ENCODE data around the gene TIRAP. TPM values are rescaled to one million over a fixed set of nuclear protein-coding genes. Genes with fewer than 3 reads are reported as not detected.

Gene TIRAP
- total RNA-seq, 3 donors from 2014 or later = 18.5 to 24.8 (median 21.5) TPM

DNA sequence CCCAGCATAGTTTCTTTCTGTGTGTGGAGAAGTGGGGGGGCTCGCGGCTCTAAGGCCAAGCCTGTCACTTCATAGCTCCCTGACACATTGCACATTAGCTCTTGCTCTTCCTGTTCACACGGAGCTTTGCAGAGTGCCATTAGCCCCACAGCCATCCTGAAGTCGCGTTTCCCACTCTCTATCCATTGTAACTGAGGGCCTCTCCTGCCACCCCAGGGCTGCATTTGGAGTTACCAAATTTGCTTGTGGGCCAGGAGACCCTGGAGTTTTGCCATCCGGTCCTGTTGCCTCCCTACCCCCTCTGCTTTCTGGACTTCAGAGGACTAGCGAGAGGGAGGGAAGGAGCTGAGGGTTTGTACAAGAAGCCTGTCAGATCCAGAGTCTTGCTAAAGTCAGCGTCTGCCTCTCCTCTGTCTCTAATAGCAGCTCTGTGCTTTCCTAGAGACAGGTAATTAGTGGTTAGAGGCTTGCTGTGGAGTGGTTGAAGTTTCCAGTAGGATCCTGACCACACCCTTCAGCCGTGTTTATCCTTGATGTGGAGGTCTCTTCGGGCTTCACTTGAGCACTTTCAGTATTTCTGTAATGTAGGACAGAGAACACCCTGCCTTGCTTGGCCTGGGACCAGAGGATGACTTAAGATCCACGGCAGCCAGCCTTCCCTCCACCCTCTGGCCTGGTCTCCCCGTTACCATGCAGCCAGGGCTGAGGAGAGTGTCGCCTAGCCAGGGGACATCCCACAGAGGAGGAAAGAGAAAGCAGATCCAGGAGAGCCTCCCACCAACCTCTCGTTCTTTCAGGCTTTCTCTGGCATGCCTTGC lies 35.1 kb downstream of the TIRAP start:
- intact Hi-C loops (cut with DNase I, micrococcal nuclease) = loop anchor here in 1 of 2 donors (10.0 kb wide), 1 partner anchor 157 kb away; no protein-coding TSS in a partner anchor

GRCh38 chr11:126318574-126319373 lies 35.9 kb downstream of the TIRAP start:
- H3K4me3 ChIP-seq = no peak overlapping the region
- intact Hi-C loops (cut with DNase I, micrococcal nuclease) = loop anchor here in 1 of 2 donors (10.0 kb wide), 1 partner anchor 156 kb away; no protein-coding TSS in a partner anchor
- no peaks in the 10 kb centered on the region for H3K9me3 ChIP-seq

More for the DNA sequence above, 35.1 kb downstream of the TIRAP start:
- H3K4me1 ChIP-seq (ENCODE audit: low read depth) = peaks cover 17% of the 10 kb centered on the region
- ATAC-seq (peak; percentile 63), DNase-seq (peak; percentile 40 to 61 (median 51))
- H3K36me3 ChIP-seq (ENCODE audit: low read depth) = no peaks in the 10 kb centered on the region
- no peaks in the 10 kb centered on the region for H3K9me3 ChIP-seq
- no peak overlapping the region for H3K4me3 ChIP-seq
- no peak for TF ChIP-seq CTCF (IDR thresholded peaks at IDR 0.05)

DNA sequence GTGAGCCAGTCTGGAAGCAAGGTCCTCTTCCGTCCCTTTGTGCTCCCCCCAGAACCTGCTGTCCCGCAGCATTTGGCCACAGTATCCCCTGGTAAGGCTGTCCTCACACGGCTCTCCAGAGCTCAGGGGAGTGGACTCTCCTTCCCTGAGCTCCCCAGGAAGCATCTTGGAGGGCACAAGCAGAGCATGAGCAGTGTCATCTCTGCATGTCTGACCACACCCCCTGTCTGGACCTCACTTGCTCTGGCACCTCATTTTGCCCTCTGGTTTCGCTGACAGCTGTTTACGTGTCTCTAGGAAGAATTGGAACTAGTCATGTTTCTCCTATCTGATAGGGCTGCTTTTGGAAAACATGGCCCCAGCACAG lies 36.5 kb downstream of the TIRAP start:
- no peak for ATAC-seq

More at GRCh38 chr11:126318574-126319373, 35.9 kb downstream of the TIRAP start:
- TF ChIP-seq CTCF (IDR thresholded peaks at IDR 0.05) = no peak
- peaks cover 13% of the 10 kb centered on the region for H3K4me1 ChIP-seq (ENCODE audit: low read depth)
- no peaks in the 10 kb centered on the region for H3K36me3 ChIP-seq (ENCODE audit: low read depth)
- DNase-seq = peak in 2 of 3 donors; percentile 19 to 43
- peak; percentile 80 for ATAC-seq

GRCh38 chr11:126322996-126323395 lies 40.1 kb downstream of the TIRAP start:
- Histone ChIP-seq H3K4me3 (no peak overlapping the region), H3K4me1 (ENCODE audit: low read depth) (peaks cover 8% of the 10 kb centered on the region), H3K36me3 (ENCODE audit: low read depth) (no peaks in the 10 kb centered on the region), H3K9me3 (no peaks in the 10 kb centered on the region)
- intact Hi-C loops (cut with DNase I, micrococcal nuclease) = no loop called here
- no peak for ATAC-seq
- TF ChIP-seq CTCF (IDR thresholded peaks at IDR 0.05) = no peak
- peak in 1 of 3 donors; percentile 1 for DNase-seq

More for the DNA sequence above, 36.5 kb downstream of the TIRAP start:
- Histone ChIP-seq H3K4me3 (no peak overlapping the region), H3K36me3 (ENCODE audit: low read depth) (no peaks in the 10 kb centered on the region), H3K9me3 (no peaks in the 10 kb centered on the region), H3K4me1 (ENCODE audit: low read depth) (peaks cover 13% of the 10 kb centered on the region)
- intact Hi-C loops (cut with DNase I, micrococcal nuclease) = loop anchor here in 1 of 2 donors (10.0 kb wide), 1 partner anchor 155 kb away; no protein-coding TSS in a partner anchor
- no peak for TF ChIP-seq CTCF (IDR thresholded peaks at IDR 0.05)
- DNase-seq = peak in 1 of 3 donors; percentile 15

DNA sequence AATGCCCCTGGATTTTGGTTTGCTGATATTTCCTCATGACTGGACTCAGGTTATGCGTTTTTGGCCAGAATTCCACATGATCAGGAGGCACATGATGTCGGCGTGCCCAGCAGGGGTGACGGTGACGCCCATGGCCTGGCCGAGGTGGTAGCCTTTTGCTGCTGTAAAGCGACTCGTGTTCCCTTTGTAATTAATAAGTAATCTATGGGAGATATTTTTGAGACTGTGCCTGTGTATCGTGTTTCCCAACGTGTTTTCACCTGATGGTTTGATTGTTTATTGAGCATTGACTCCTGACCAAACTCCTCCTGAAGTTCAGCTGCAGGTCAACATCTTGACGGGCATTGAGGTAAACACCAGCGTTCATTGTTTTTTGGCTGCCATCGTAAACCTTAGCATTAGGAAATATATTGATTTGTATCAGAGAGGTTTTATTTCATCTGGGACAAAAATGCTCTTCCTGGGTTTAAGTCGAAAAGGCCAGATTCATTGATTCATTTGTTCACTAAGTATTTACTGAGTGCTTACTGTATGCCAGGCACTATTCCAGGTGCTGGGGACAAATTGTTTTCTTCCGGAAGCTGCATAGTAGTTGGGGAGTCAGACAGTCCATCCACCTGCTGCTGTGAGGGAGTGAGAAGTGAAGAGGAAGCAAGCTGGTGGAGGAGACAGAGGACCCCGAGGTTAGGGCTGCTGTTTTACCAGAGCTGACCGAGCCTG lies 44.5 kb downstream of the TIRAP start:
- DNase-seq = peak in 1 of 3 donors; percentile 22
- Histone ChIP-seq H3K4me1 (ENCODE audit: low read depth) (no peaks in the 10 kb centered on the region), H3K36me3 (ENCODE audit: low read depth) (no peaks in the 10 kb centered on the region), H3K4me3 (no peak overlapping the region), H3K9me3 (no peaks in the 10 kb centered on the region)
- TF ChIP-seq CTCF (IDR thresholded peaks at IDR 0.05) = no peak
- ATAC-seq = no peak
- intact Hi-C loops (cut with DNase I, micrococcal nuclease) = no loop called here

Measured in mucosa of descending colon (tissue), 3 donors.